ENCODE data around the gene CUL5. TPM values are rescaled to one million over a fixed set of nuclear protein-coding genes. Genes with fewer than 3 reads are reported as not detected.

CUL5 gene
- total RNA-seq, 1 experiment from 2014 or later: 34.3 TPM

DNA sequence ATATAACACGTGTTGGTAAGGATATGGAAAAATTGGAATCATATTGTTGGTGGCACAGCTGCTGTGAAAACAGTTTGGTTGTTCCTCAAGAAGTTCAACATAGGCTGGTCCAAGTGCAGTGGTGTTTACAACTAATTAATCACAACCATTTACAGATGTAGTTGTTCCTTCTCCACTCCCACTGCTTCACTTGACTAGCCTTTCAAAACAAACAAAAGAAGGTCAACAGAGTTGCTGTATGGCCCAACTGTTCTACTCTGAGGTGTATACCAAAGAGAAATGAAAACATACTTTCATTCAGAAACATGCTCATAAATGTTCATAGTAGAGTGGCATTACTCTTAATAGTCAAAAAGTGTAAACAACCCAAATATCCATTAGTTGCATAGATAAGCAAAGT, 76.1 kb downstream of the CUL5 start:
- no peak overlapping the region for H3K4me2 ChIP-seq
- no TSS peak for BruUV-seq (replicated peaks)
- intact Hi-C loops (cut with micrococcal nuclease; ENCODE audit: unreplicated experiment): no loop called here
- H3K9me3 ChIP-seq (ENCODE audit: insufficient read depth, low read depth): no peaks in the 10 kb centered on the region
- H3K4me3 ChIP-seq: no peak overlapping the region
- ChIA-PET POLR2A (ENCODE audit: unreplicated experiment) (no interaction called here), CTCF (no interaction called here)
- DNase-seq: no peak
- H3F3A ChIP-seq (ENCODE audit: insufficient read depth, low read depth): no peaks in the 10 kb centered on the region; the same call in 1 of the 2 replicates
- no peaks in the 10 kb centered on the region for H3K4me1 ChIP-seq (replicated peaks; ENCODE audit: insufficient read depth)
- H3K27me3 ChIP-seq (ENCODE audit: insufficient read depth, low read depth): no peaks in the 10 kb centered on the region
- TF ChIP-seq, protein P1, sequence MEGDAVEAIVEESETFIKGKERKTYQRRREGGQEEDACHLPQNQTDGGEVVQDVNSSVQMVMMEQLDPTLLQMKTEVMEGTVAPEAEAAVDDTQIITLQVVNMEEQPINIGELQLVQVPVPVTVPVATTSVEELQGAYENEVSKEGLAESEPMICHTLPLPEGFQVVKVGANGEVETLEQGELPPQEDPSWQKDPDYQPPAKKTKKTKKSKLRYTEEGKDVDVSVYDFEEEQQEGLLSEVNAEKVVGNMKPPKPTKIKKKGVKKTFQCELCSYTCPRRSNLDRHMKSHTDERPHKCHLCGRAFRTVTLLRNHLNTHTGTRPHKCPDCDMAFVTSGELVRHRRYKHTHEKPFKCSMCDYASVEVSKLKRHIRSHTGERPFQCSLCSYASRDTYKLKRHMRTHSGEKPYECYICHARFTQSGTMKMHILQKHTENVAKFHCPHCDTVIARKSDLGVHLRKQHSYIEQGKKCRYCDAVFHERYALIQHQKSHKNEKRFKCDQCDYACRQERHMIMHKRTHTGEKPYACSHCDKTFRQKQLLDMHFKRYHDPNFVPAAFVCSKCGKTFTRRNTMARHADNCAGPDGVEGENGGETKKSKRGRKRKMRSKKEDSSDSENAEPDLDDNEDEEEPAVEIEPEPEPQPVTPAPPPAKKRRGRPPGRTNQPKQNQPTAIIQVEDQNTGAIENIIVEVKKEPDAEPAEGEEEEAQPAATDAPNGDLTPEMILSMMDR (conservative IDR thresholded peaks at IDR 0.05): no peak
- TF ChIP-seq EZH2 (IDR thresholded peaks at IDR 0.05; ENCODE audit: low read depth): no peak
- H2AFZ ChIP-seq: no peak overlapping the region
- peaks cover 14% of the 10 kb centered on the region; the same call in 1 of the 2 replicates for H3K36me3 ChIP-seq (ENCODE audit: low read depth)
- 0 out of 2 replicates have a peak, but pooled peaks cover 6% of the 10 kb centered on the region for H3K9me2 ChIP-seq (ENCODE audit: insufficient read depth)
- no peak overlapping the region for H3K27ac ChIP-seq
- H3K79me2 ChIP-seq (ENCODE audit: low read depth): no peaks in the 10 kb centered on the region
- no peaks in the 10 kb centered on the region for H4K20me1 ChIP-seq (ENCODE audit: insufficient read depth)

DNA sequence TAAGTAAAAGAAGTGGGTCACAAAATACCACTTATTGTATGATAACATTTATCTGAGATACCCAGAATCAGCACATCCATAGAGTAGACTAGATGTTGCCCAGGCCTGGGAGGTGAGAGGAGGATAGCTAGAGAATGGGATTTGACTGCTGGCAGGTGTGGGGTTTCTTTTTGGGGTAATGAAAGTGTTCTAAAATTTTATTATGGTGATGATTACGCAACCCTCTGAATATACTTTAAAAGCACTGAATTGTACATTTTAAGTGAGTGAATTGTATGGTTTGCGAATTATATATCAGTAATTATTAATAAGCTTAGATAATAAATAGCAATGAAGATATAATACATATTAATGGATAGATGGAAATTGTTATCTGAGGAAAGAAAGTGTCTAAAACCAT, 77.0 kb downstream of the CUL5 start:
- no peak overlapping the region for H3K4me2 ChIP-seq
- H3K4me1 ChIP-seq (replicated peaks; ENCODE audit: insufficient read depth): no peaks in the 10 kb centered on the region
- H3K9me2 ChIP-seq (ENCODE audit: insufficient read depth): 0 out of 2 replicates have a peak, but pooled peaks cover 6% of the 10 kb centered on the region
- H3K27ac ChIP-seq: no peak overlapping the region
- no peaks in the 10 kb centered on the region for H3K79me2 ChIP-seq (ENCODE audit: low read depth)
- no TSS peak for BruUV-seq (replicated peaks)
- no peaks in the 10 kb centered on the region; the same call in 1 of the 2 replicates for H3F3A ChIP-seq (ENCODE audit: insufficient read depth, low read depth)
- H3K36me3 ChIP-seq (ENCODE audit: low read depth): peaks cover 14% of the 10 kb centered on the region; the same call in 1 of the 2 replicates
- TF ChIP-seq, protein P1 (conservative IDR thresholded peaks at IDR 0.05): no peak
- no peak for TF ChIP-seq EZH2 (IDR thresholded peaks at IDR 0.05; ENCODE audit: low read depth)
- ChIA-PET POLR2A (ENCODE audit: unreplicated experiment) (no interaction called here), CTCF (no interaction called here)
- no peak overlapping the region for H3K4me3 ChIP-seq
- intact Hi-C loops (cut with micrococcal nuclease; ENCODE audit: unreplicated experiment): no loop called here
- H3K9me3 ChIP-seq (ENCODE audit: insufficient read depth, low read depth): no peaks in the 10 kb centered on the region
- DNase-seq: no peak
- no peaks in the 10 kb centered on the region for H3K27me3 ChIP-seq (ENCODE audit: insufficient read depth, low read depth)
- H2AFZ ChIP-seq: no peak overlapping the region
- no peaks in the 10 kb centered on the region for H4K20me1 ChIP-seq (ENCODE audit: insufficient read depth)

DNA sequence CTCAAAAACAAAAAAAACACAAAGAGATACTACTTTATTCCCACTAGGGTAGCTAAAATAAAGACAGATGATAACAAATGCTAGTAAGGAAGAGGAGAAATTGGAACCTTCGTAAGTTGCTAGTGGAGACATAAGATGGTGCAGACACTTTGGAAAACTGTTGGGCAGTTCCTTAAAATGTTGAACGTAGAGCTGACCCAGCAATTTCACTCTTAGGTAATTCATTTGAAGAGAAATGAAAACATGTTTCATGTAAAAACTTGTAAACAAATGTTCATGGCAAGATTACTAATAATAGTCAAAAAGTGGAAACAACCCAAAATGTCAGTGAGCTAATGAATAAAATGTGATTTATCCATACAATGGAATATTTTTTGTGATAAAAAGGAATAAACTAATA, 83.4 kb downstream of the CUL5 start:
- TF ChIP-seq EZH2 (IDR thresholded peaks at IDR 0.05; ENCODE audit: low read depth): no peak
- TF ChIP-seq, protein P1 (conservative IDR thresholded peaks at IDR 0.05): no peak
- peaks cover 12% of the 10 kb centered on the region; the same call in 1 of the 2 replicates for H3K36me3 ChIP-seq (ENCODE audit: low read depth)
- no peaks in the 10 kb centered on the region; the same call in 1 of the 2 replicates for H3K4me1 ChIP-seq (replicated peaks; ENCODE audit: insufficient read depth)
- BruUV-seq (replicated peaks): no TSS peak
- no peaks in the 10 kb centered on the region for H3K27me3 ChIP-seq (ENCODE audit: insufficient read depth, low read depth)
- peaks cover 7% of the 10 kb centered on the region; the same call in 1 of the 2 replicates for H3F3A ChIP-seq (ENCODE audit: insufficient read depth, low read depth)
- ChIA-PET POLR2A (ENCODE audit: unreplicated experiment) (interaction anchor here (0.7 kb wide), 1 partner anchor 84 kb away, joined by 3 read pairs; no protein-coding TSS in a partner anchor), CTCF (no interaction called here)
- H3K27ac ChIP-seq: no peak overlapping the region
- H3K9me3 ChIP-seq (ENCODE audit: insufficient read depth, low read depth): no peaks in the 10 kb centered on the region
- no peak overlapping the region for H2AFZ ChIP-seq
- no peak overlapping the region for H3K4me2 ChIP-seq
- no peaks in the 10 kb centered on the region for H3K79me2 ChIP-seq (ENCODE audit: low read depth)
- intact Hi-C loops (cut with micrococcal nuclease; ENCODE audit: unreplicated experiment): no loop called here
- DNase-seq: no peak
- no peak overlapping the region for H3K4me3 ChIP-seq
- H4K20me1 ChIP-seq (ENCODE audit: insufficient read depth): peaks cover 3% of the 10 kb centered on the region; the same call in 1 of the 2 replicates
- H3K9me2 ChIP-seq (ENCODE audit: insufficient read depth): no peaks in the 10 kb centered on the region
